Keratinocyte (primary cell): Measurements from ENCODE around the gene KIF22. TPM values are rescaled to one million over a fixed set of nuclear protein-coding genes. Genes with fewer than 3 reads are reported as not detected.
A peak's percentile ranks its signal among the peaks of the same experiment; 100 is the strongest.

Experiments used
- DNase-seq: peaks from one replicate; pipeline ENCODE4 v3.0.0-alpha.2; 2011; ENCODE audit warnings: low read depth, missing footprints, low spot score
- FAIRE-seq: peaks from 2 replicates; lab custom pipeline; 2011; peaks lifted over from hg19 to GRCh38; lab: Jason Lieb, UNC
- H2AFZ ChIP-seq: 2 replicates; pipeline ENCODE4 v1.6.0; 2012; ENCODE audit warnings: low read length, control low read depth, inconsistent platforms; ENCODE audit not compliant: control insufficient read depth
- H3K27ac ChIP-seq: 2 replicates; pipeline ENCODE4 v1.5.1; 2011; ENCODE audit warnings: low read length; ENCODE audit not compliant: control insufficient read depth, insufficient read depth
- H3K27me3 ChIP-seq: 3 replicates; pipeline ENCODE4 v1.6.0; 2011; ENCODE audit warnings: low read length; ENCODE audit not compliant: control insufficient read depth, insufficient read depth; ENCODE audit errors: extremely low read depth
- H3K36me3 ChIP-seq, 2 experiments: 2 replicates in 1 of 2; 3 replicates in 1 of 2; pipeline ENCODE4 v1.5.1; 2011; ENCODE audit warnings: low read length in 2 of 2, mild to moderate bottlenecking in 1 of 2; ENCODE audit not compliant: control insufficient read depth in 2 of 2, insufficient read depth in 2 of 2; ENCODE audit errors: extremely low read depth in 1 of 2
- H3K4me1 ChIP-seq: 3 replicates; pipeline ENCODE4 v1.5.1; 2011; ENCODE audit warnings: low read length; ENCODE audit not compliant: control insufficient read depth, insufficient read depth; ENCODE audit errors: extremely low read depth
- H3K4me2 ChIP-seq: 3 replicates; pipeline ENCODE4 v1.6.0; 2011; ENCODE audit warnings: low read depth, low read length; ENCODE audit not compliant: control insufficient read depth, insufficient read depth; ENCODE audit errors: extremely low read depth
- H3K4me3 ChIP-seq, 3 experiments: fragments of 200-600 bp in 1 of 3; sonication (generic) in 1 of 3; 2 replicates in 2 of 3; 3 replicates in 1 of 3; pipeline ENCODE4 v1.5.1; 2011 to 2016; ENCODE audit warnings: low read length in 3 of 3, mild to moderate bottlenecking in 3 of 3, control low read depth in 2 of 3, inconsistent platforms in 1 of 3, low read depth in 1 of 3, mixed read lengths in 1 of 3, mixed run types in 1 of 3, moderate library complexity in 1 of 3; ENCODE audit not compliant: control insufficient read depth in 2 of 3, insufficient read depth in 2 of 3; ENCODE audit errors: extremely low read depth in 1 of 3
- H3K79me2 ChIP-seq: 2 replicates; pipeline ENCODE4 v1.6.0; 2012; ENCODE audit warnings: low read length; ENCODE audit not compliant: control insufficient read depth, insufficient read depth
- H3K9ac ChIP-seq: 3 replicates; pipeline ENCODE4 v1.6.0; 2011; ENCODE audit warnings: low read length; ENCODE audit not compliant: control insufficient read depth, insufficient read depth; ENCODE audit errors: extremely low read depth
- H3K9me1 ChIP-seq: 3 replicates; pipeline ENCODE4 v1.6.0; 2011; ENCODE audit warnings: low read length; ENCODE audit not compliant: control insufficient read depth, insufficient read depth; ENCODE audit errors: extremely low read depth
- H3K9me3 ChIP-seq: 2 replicates; pipeline ENCODE4 v1.5.1; 2012; ENCODE audit warnings: low read depth, low read length; ENCODE audit not compliant: control insufficient read depth
- H4K20me1 ChIP-seq: 3 replicates; pipeline ENCODE4 v1.6.0; 2011; ENCODE audit warnings: low read length; ENCODE audit not compliant: control insufficient read depth, insufficient read depth; ENCODE audit errors: extremely low read depth
- EZH2 ChIP-seq: IDR thresholded peaks from one replicate; pipeline ENCODE4 v1.6.1; 2012; ENCODE audit warnings: inconsistent platforms, mild to moderate bottlenecking, low read length, moderate library complexity
- dilution Hi-C: fragments of 300-500 bp; cut with MboI; formaldehyde crosslinking; loops from one replicate; pipeline ENCODE4 v1.7.0; 2020; ENCODE audit warnings: low sequenced_read_pairs; ENCODE audit not compliant: extremely low pct_ligation_motif_present
- polyA plus RNA-seq, 5 experiments: library from polyadenylated mRNA; depleted of rRNA in 3 of 5; stranded (reverse) in 3 of 5; stranded (forward) in 1 of 5; unstranded in 1 of 5; fragments of >200 nt; gene quantifications; 1 replicate in 1 of 5; 2 replicates in 3 of 5; 3 replicates in 1 of 5; pipeline versions ENCODE4 v1.2.1 to v1.2.3, GENCODE V29; 2011 to 2012; ENCODE audit warnings: missing spikeins in 2 of 5, low read depth in 1 of 5, low replicate concordance in 1 of 5
- TF ChIP-seq, protein P1 (sequence below), 3 experiments: IDR thresholded peaks in 1 of 3; conservative IDR thresholded peaks in 1 of 3; optimal IDR thresholded peaks in 1 of 3; 2 replicates in 2 of 3; 3 replicates in 1 of 3; pipeline versions ENCODE3 to v1.5.1; 2011; ENCODE audit warnings: low read length in 3 of 3, mild to moderate bottlenecking in 3 of 3, moderate library complexity in 2 of 3, control low read depth in 1 of 3, inconsistent platforms in 1 of 3; ENCODE audit not compliant: insufficient read depth in 2 of 3; ENCODE audit errors: extremely low read depth in 1 of 3

KIF22 gene
- polyA plus RNA-seq, 1 donor (not counting 4 experiments of a cell fraction or from before 2014, with no cell fraction given), result 43.7 TPM

DNA sequence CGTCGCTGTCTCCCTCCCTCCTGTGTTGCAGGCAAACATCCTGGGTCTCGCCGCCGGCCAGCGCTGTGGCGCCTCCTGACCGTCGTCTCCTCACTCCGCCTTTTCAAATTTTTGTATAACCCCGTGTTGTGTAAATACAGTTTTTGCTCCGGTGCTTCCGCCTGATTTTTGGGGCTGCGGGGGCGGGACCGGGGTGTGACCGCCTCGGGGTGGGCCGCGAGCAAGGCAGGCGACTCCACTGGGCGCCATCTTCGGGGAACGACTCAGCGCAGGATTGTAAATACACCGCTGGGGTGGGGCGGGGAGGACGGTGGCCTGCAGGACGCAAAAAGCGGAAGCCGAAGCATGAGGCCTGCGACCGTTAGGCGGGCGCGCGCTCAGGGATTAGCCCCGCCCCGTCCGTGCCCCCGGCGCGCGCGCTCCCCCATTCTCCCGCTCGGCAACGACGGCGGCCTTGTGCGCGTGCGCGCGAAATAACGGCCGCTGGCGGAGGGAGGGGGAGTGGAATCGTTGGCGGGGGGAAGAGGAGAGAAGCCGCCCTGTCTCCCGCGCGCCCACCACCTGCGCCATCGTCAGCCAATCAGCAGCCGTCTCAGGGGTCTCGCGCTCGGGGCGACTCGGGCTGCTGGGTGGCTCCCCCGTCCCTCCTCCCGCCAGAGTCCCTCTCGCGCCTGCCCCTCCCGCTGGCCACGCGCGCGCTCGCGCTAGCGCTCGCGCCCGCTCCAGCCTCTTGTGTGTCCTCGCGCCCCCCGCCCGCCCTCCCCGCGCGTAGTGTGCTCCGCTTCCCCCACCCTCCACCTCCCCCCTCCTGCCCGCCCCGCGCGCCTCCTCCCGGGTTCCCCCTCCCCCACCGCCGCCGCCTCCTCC is 14.9 kb downstream of the KIF22 start:
- TF ChIP-seq, protein P1, sequence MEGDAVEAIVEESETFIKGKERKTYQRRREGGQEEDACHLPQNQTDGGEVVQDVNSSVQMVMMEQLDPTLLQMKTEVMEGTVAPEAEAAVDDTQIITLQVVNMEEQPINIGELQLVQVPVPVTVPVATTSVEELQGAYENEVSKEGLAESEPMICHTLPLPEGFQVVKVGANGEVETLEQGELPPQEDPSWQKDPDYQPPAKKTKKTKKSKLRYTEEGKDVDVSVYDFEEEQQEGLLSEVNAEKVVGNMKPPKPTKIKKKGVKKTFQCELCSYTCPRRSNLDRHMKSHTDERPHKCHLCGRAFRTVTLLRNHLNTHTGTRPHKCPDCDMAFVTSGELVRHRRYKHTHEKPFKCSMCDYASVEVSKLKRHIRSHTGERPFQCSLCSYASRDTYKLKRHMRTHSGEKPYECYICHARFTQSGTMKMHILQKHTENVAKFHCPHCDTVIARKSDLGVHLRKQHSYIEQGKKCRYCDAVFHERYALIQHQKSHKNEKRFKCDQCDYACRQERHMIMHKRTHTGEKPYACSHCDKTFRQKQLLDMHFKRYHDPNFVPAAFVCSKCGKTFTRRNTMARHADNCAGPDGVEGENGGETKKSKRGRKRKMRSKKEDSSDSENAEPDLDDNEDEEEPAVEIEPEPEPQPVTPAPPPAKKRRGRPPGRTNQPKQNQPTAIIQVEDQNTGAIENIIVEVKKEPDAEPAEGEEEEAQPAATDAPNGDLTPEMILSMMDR (optimal IDR thresholded peaks at IDR 0.05 in 1 of 3, IDR thresholded peaks at IDR 0.05 in 1 of 3, conservative IDR thresholded peaks at IDR 0.05 in 1 of 3; ENCODE audit: extremely low read depth in 1 of 3, insufficient read depth in 2 of 3, low read length in 3 of 3), result peak in 1 of 3 experiments; percentile 0
- no peak for TF ChIP-seq EZH2
- Histone ChIP-seq H3K9me3 (no peaks in the 10 kb centered on the region), H3K27me3 (no peaks in the 10 kb centered on the region), H3K79me2 (peaks cover 22% of the 10 kb centered on the region), H3K36me3 (peaks cover 12 to 19% of the 10 kb centered on the region in 2 experiments), H2AFZ (peak overlapping the region; percentile 81), H3K9ac (peak overlapping the region; percentile 93), H3K4me3 (peak overlapping the region; percentile 56 to 81 (median 72)), H3K9me1 (no peaks in the 10 kb centered on the region), H4K20me1 (no peaks in the 10 kb centered on the region), H3K4me1 (peaks cover 24% of the 10 kb centered on the region), H3K27ac (peak overlapping the region; percentile 85), H3K4me2 (peak overlapping the region; percentile 92)
- DNase-seq, result no peak
- dilution Hi-C loops, result no loop called here
- no peak for FAIRE-seq

GRCh38 chr16:29806099-29806579 is 15.6 kb downstream of the KIF22 start, which contains the start of gene MAZ:
Gene MAZ, plus strand, starts transcription at chr16:29806529. Its CDS starts 173 bp downstream, at chr16:29806702.
- Histone ChIP-seq H3K79me2 (peaks cover 22% of the 10 kb centered on the region), H3K36me3 (peaks cover 9 to 13% of the 10 kb centered on the region in 2 experiments), H3K4me2 (peak within 1 kb of the TSS; percentile 94), H3K9ac (peak within 1 kb of the TSS; percentile 78), H3K4me3 (peak within 1 kb of the TSS; percentile 56 to 83 (median 77)), H3K9me1 (peaks cover 2% of the 10 kb centered on the region), H3K27me3 (no peaks in the 10 kb centered on the region), H3K9me3 (no peaks in the 10 kb centered on the region), H2AFZ (peak within 1 kb of the TSS; percentile 63), H3K27ac (peak within 1 kb of the TSS; percentile 85), H3K4me1 (peaks cover 31% of the 10 kb centered on the region), H4K20me1 (no peaks in the 10 kb centered on the region)
- dilution Hi-C loops, result no loop called here
- no peak for FAIRE-seq
- DNase-seq, result no peak
- TF ChIP-seq EZH2, result no peak
- TF ChIP-seq, protein P1 (optimal IDR thresholded peaks at IDR 0.05 in 1 of 3, IDR thresholded peaks at IDR 0.05 in 1 of 3, conservative IDR thresholded peaks at IDR 0.05 in 1 of 3; ENCODE audit: extremely low read depth in 1 of 3, insufficient read depth in 2 of 3, low read length in 3 of 3), result no peak
